ENCODE measurements around the gene XAB2. TPM values are rescaled to one million over a fixed set of nuclear protein-coding genes. Genes with fewer than 3 reads are reported as not detected.

The XAB2 gene
- total and polyA plus RNA-seq, 8 donors, result 16.8 to 71.5 (median 23.8) TPM

GRCh38 chr19:7603919-7604318, 25.4 kb downstream of the XAB2 start:
- H3K4me1 ChIP-seq, result peaks cover 0 to 8% (median 5%) of the 10 kb centered on the region in 3 donors
- no peak overlapping the region for H3K27ac ChIP-seq
- no peak for ATAC-seq
- DNase-seq, result no peak
- FAIRE-seq, result no peak
- 71 to 73% methylated on average over 9 of the region's 9 CpGs for WGBS, 2 donors
- H3K4me3 ChIP-seq, result no peak overlapping the region
- no peaks in the 10 kb centered on the region for H3K27me3 ChIP-seq
- intact Hi-C loops (cut with DNase I), result no loop called here
- TF ChIP-seq, protein P1, sequence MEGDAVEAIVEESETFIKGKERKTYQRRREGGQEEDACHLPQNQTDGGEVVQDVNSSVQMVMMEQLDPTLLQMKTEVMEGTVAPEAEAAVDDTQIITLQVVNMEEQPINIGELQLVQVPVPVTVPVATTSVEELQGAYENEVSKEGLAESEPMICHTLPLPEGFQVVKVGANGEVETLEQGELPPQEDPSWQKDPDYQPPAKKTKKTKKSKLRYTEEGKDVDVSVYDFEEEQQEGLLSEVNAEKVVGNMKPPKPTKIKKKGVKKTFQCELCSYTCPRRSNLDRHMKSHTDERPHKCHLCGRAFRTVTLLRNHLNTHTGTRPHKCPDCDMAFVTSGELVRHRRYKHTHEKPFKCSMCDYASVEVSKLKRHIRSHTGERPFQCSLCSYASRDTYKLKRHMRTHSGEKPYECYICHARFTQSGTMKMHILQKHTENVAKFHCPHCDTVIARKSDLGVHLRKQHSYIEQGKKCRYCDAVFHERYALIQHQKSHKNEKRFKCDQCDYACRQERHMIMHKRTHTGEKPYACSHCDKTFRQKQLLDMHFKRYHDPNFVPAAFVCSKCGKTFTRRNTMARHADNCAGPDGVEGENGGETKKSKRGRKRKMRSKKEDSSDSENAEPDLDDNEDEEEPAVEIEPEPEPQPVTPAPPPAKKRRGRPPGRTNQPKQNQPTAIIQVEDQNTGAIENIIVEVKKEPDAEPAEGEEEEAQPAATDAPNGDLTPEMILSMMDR (IDR thresholded peaks at IDR 0.05), result no peak
- peaks cover 0 to 13% (median 0%) of the 10 kb centered on the region in 3 donors for H3K36me3 ChIP-seq
- no peaks in the 10 kb centered on the region for H3K9me3 ChIP-seq

GRCh38 chr19:7602935-7603497, 26.3 kb downstream of the XAB2 start:
- Histone ChIP-seq H3K4me3 (no peak overlapping the region), H3K36me3 (peaks cover 0 to 6% (median 0%) of the 10 kb centered on the region in 3 donors), H3K4me1 (peaks cover 0 to 8% (median 5%) of the 10 kb centered on the region in 3 donors), H3K27ac (peak overlapping the region in 1 of 4 donors; percentile 38), H3K27me3 (no peaks in the 10 kb centered on the region), H3K9me3 (no peaks in the 10 kb centered on the region)
- intact Hi-C loops (cut with DNase I), result no loop called here
- ATAC-seq (peak in 3 of 4 donors; percentile 11 to 60 (median 42)), FAIRE-seq (no peak), DNase-seq (no peak)
- WGBS, 2 donors, result 54 to 61% methylated on average over 11 of the region's 11 CpGs
- TF ChIP-seq, protein P1 (IDR thresholded peaks at IDR 0.05), result no peak

GRCh38 chr19:7602240-7602934, 27.0 kb downstream of the XAB2 start:
- no peak overlapping the region for H3K4me3 ChIP-seq
- intact Hi-C loops (cut with DNase I), result no loop called here
- FAIRE-seq (no peak), DNase-seq (peak in 5 of 6 donors; percentile 42 to 69 (median 67)), ATAC-seq (peak; percentile 39 to 83 (median 62))
- H3K4me1 ChIP-seq, result peaks cover 3 to 11% (median 5%) of the 10 kb centered on the region in 3 donors
- WGBS, 2 donors, result 25 to 33% methylated on average over 15 of the region's 15 CpGs
- no peaks in the 10 kb centered on the region for H3K27me3 ChIP-seq
- no peaks in the 10 kb centered on the region for H3K9me3 ChIP-seq
- TF ChIP-seq, protein P1 (IDR thresholded peaks at IDR 0.05), result no peak
- H3K27ac ChIP-seq, result peak overlapping the region in 1 of 4 donors; percentile 38
- peaks cover 0 to 5% (median 0%) of the 10 kb centered on the region in 3 donors for H3K36me3 ChIP-seq

- FAIRE-seq (no peak), ATAC-seq (no peak), DNase-seq (no peak)
- H3K4me3 ChIP-seq, result no peak overlapping the region
- H3K27ac ChIP-seq, result no peak overlapping the region
- no peaks in the 10 kb centered on the region for H3K27me3 ChIP-seq
- H3K36me3 ChIP-seq, result no peaks in the 10 kb centered on the region
- no peaks in the 10 kb centered on the region for H3K9me3 ChIP-seq
- intact Hi-C loops (cut with DNase I), result no loop called here
- peaks cover 5 to 13% (median 5%) of the 10 kb centered on the region in 3 donors for H3K4me1 ChIP-seq
- TF ChIP-seq, protein P1 (IDR thresholded peaks at IDR 0.05), result no peak
Observed at GRCh38 chr19:7600721-7601120, 28.6 kb downstream of the XAB2 start.

- FAIRE-seq (no peak), DNase-seq (peak in 1 of 6 donors; percentile 13), ATAC-seq (no peak)
- no peak overlapping the region for H3K4me3 ChIP-seq
- H3K9me3 ChIP-seq, result no peaks in the 10 kb centered on the region
- H3K4me1 ChIP-seq, result peaks cover 5 to 13% (median 5%) of the 10 kb centered on the region in 3 donors
- H3K36me3 ChIP-seq, result no peaks in the 10 kb centered on the region
- WGBS, 2 donors, result 64 to 71% methylated on average over 6 of the region's 6 CpGs
- no peaks in the 10 kb centered on the region for H3K27me3 ChIP-seq
- TF ChIP-seq, protein P1 (IDR thresholded peaks at IDR 0.05), result no peak
- no peak overlapping the region for H3K27ac ChIP-seq
- intact Hi-C loops (cut with DNase I), result no loop called here
Observed at GRCh38 chr19:7598180-7598579, 31.2 kb downstream of the XAB2 start.
